ENCODE measurements around the gene ADARB1. TPM values are rescaled to one million over a fixed set of nuclear protein-coding genes. Genes with fewer than 3 reads are reported as not detected.

ADARB1 gene
- total RNA-seq, 2 experiments from 2014 or later: 27.5 to 28.6 TPM

GRCh38 chr21:45228656-45229240 lies 154.4 kb downstream of the ADARB1 start:
- Histone ChIP-seq H3K27me3 (ENCODE audit: control insufficient read depth in 1 of 2, insufficient read depth in 2 of 2, low read length in 2 of 2) (no peaks in the 10 kb centered on the region), H3K27ac (ENCODE audit: low read depth in 1 of 2, low read length in 2 of 2) (no peak overlapping the region), H3K4me3 (ENCODE audit: low read length) (no peak overlapping the region), H3K36me3 (ENCODE audit: insufficient read depth, low read length) (no peaks in the 10 kb centered on the region), H3K9me3 (ENCODE audit: control insufficient read depth in 1 of 2, insufficient read depth in 1 of 2, low read length in 2 of 2) (peaks cover 0 to 3% of the 10 kb centered on the region in 2 experiments), H3K4me1 (ENCODE audit: insufficient read depth, low read length) (peaks cover 53% of the 10 kb centered on the region)
- CTCF ChIA-PET: no interaction called here
- no peaks in the 10 kb centered on the region for H3K27me3 Mint-ChIP-seq
- H3K27ac Mint-ChIP-seq: peak overlapping the region; percentile 83
- intact Hi-C loops (cut with DNase I, micrococcal nuclease): no loop called here
- no peak for DNase-seq
- H3K4me1 Mint-ChIP-seq (ENCODE audit: low read depth): peaks cover 55% of the 10 kb centered on the region
- TF ChIP-seq CTCF (IDR thresholded peaks at IDR 0.05): no peak
- POLR2A ChIA-PET: no interaction called here
- ATAC-seq (ENCODE audit: poor library complexity): no peak
- no peak overlapping the region for H3K4me3 Mint-ChIP-seq
- H3K36me3 Mint-ChIP-seq (ENCODE audit: low read depth): no peaks in the 10 kb centered on the region
- H3K9me3 Mint-ChIP-seq: no peaks in the 10 kb centered on the region

GRCh38 chr21:45231705-45232104 lies 157.3 kb downstream of the ADARB1 start:
- Histone ChIP-seq H3K36me3 (ENCODE audit: insufficient read depth, low read length) (no peaks in the 10 kb centered on the region), H3K27ac (ENCODE audit: low read depth in 1 of 2, low read length in 2 of 2) (no peak overlapping the region), H3K4me1 (ENCODE audit: insufficient read depth, low read length) (peaks cover 36% of the 10 kb centered on the region), H3K4me3 (ENCODE audit: low read length) (no peak overlapping the region), H3K27me3 (ENCODE audit: control insufficient read depth in 1 of 2, insufficient read depth in 2 of 2, low read length in 2 of 2) (peaks cover 11 to 15% of the 10 kb centered on the region in 2 experiments), H3K9me3 (ENCODE audit: control insufficient read depth in 1 of 2, insufficient read depth in 1 of 2, low read length in 2 of 2) (peaks cover 0 to 3% of the 10 kb centered on the region in 2 experiments)
- Mint-ChIP-seq H3K4me3 (no peak overlapping the region), H3K36me3 (ENCODE audit: low read depth) (no peaks in the 10 kb centered on the region), H3K27me3 (peaks cover 11% of the 10 kb centered on the region), H3K9me3 (no peaks in the 10 kb centered on the region), H3K27ac (no peak overlapping the region), H3K4me1 (ENCODE audit: low read depth) (peaks cover 26% of the 10 kb centered on the region)
- intact Hi-C loops (cut with DNase I, micrococcal nuclease): no loop called here
- no peak for DNase-seq
- CTCF ChIA-PET: no interaction called here
- POLR2A ChIA-PET: interaction anchor here (0.6 kb wide), 1 partner anchor 43 kb away, joined by 3 read pairs; no protein-coding TSS in a partner anchor
- no peak for ATAC-seq (ENCODE audit: poor library complexity)
- TF ChIP-seq CTCF (IDR thresholded peaks at IDR 0.05): no peak

- H3K36me3 ChIP-seq (ENCODE audit: insufficient read depth, low read length): no peaks in the 10 kb centered on the region
- no peak for TF ChIP-seq CTCF (IDR thresholded peaks at IDR 0.05)
- peaks cover 18% of the 10 kb centered on the region for H3K27me3 Mint-ChIP-seq
- ChIA-PET POLR2A (interaction anchor here (0.6 kb wide), 1 partner anchor 331 kb away, joined by 3 read pairs; no protein-coding TSS in a partner anchor), CTCF (interaction anchor here (1.6 kb wide), 1 partner anchor 19 kb away, joined by 4 read pairs; no protein-coding TSS in a partner anchor)
- no peaks in the 10 kb centered on the region for H3K9me3 Mint-ChIP-seq
- H3K27ac Mint-ChIP-seq: no peak overlapping the region
- H3K4me1 Mint-ChIP-seq (ENCODE audit: low read depth): peaks cover 8% of the 10 kb centered on the region
- intact Hi-C loops (cut with DNase I, micrococcal nuclease): no loop called here
- H3K27me3 ChIP-seq (ENCODE audit: control insufficient read depth in 1 of 2, insufficient read depth in 2 of 2, low read length in 2 of 2): peaks cover 11 to 15% of the 10 kb centered on the region in 2 experiments
- H3K4me3 Mint-ChIP-seq: no peak overlapping the region
- no peak overlapping the region for H3K27ac ChIP-seq (ENCODE audit: low read depth in 1 of 2, low read length in 2 of 2)
- H3K36me3 Mint-ChIP-seq (ENCODE audit: low read depth): no peaks in the 10 kb centered on the region
- H3K4me3 ChIP-seq (ENCODE audit: low read length): peak overlapping the region; percentile 22
- H3K9me3 ChIP-seq (ENCODE audit: control insufficient read depth in 1 of 2, insufficient read depth in 1 of 2, low read length in 2 of 2): no peaks in the 10 kb centered on the region
- DNase-seq: peak in 1 of 14 experiments; percentile 7
- no peak for ATAC-seq (ENCODE audit: poor library complexity)
- H3K4me1 ChIP-seq (ENCODE audit: insufficient read depth, low read length): peaks cover 13% of the 10 kb centered on the region
These were observed 159.7 kb downstream of the ADARB1 start for GRCh38 chr21:45234127-45234526.

All from CD4-positive, alpha-beta T cell (primary cell).